ENCODE results near the gene PCDHA11. TPM values are rescaled to one million over a fixed set of nuclear protein-coding genes. Genes with fewer than 3 reads are reported as not detected.
"Not testable (repeated sequence)": the region's sequence is repeated elsewhere in the genome, so short reads cannot be mapped to it uniquely, and the experiment has no call there.

PCDHA11 gene
- total RNA-seq, 1 experiment from 2014 or later, result 0.27 TPM

DNA sequence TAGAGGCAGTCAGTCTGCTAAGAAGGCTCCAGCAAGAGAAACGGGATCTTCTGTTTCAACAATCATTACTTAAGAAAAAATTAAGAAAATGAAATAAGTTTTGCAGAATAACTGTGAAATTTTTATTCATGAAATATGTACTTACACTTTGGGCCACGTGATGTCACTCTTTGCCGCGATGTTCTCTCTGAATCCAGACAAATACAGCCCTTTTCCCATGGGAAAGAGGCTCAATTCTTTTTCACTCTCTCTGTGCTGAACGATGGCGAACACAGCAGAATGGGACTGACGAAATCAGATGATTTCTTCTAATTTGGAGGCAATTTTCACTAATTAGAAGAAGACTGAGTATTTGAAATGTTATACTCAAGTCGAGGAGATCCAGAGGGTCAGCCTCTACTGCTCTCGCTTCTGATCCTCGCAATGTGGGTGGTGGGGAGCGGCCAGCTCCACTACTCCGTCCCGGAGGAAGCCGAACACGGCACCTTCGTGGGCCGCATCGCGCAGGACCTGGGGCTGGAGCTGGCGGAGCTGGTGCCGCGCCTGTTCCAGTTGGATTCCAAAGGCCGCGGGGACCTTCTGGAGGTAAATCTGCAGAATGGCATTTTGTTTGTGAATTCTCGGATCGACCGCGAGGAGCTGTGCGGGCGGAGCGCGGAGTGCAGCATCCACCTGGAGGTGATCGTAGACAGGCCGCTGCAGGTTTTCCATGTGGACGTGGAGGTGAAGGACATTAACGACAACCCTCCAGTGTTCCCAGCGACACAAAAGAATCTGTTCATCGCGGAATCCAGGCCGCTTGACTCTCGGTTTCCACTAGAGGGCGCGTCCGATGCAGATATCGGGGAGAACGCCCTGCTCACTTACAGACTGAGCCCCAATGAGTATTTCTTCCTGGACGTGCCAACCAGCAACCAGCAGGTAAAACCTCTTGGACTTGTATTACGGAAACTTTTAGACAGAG, 20.3 kb upstream of the PCDHA11 start, which contains the start of gene PCDHA9:
PCDHA9 (plus strand) TSS at position 244 of the 964 bp plus-strand sequence; CDS start at position 358, 114 bp downstream.
- DNase-seq (ENCODE audit: low read depth), result not testable (repeated sequence)

GRCh38 chr5:140849831-140850634, 18.7 kb upstream of the PCDHA11 start:
- not testable (repeated sequence) for DNase-seq (ENCODE audit: low read depth)

GRCh38 chr5:140855772-140856674, 12.7 kb upstream of the PCDHA11 start, which contains the start of gene PCDHA10:
PCDHA10 (plus strand) TSS chr5:140855897; CDS start chr5:140856049, 152 bp downstream.
- DNase-seq (ENCODE audit: low read depth), result no peak

- DNase-seq (ENCODE audit: low read depth), result no peak
Measured at GRCh38 chr5:140857177-140857986, 11.4 kb upstream of the PCDHA11 start.

- no peak for DNase-seq (ENCODE audit: low read depth)
Measured at GRCh38 chr5:140857987-140858240, 10.8 kb upstream of the PCDHA11 start.

DNA sequence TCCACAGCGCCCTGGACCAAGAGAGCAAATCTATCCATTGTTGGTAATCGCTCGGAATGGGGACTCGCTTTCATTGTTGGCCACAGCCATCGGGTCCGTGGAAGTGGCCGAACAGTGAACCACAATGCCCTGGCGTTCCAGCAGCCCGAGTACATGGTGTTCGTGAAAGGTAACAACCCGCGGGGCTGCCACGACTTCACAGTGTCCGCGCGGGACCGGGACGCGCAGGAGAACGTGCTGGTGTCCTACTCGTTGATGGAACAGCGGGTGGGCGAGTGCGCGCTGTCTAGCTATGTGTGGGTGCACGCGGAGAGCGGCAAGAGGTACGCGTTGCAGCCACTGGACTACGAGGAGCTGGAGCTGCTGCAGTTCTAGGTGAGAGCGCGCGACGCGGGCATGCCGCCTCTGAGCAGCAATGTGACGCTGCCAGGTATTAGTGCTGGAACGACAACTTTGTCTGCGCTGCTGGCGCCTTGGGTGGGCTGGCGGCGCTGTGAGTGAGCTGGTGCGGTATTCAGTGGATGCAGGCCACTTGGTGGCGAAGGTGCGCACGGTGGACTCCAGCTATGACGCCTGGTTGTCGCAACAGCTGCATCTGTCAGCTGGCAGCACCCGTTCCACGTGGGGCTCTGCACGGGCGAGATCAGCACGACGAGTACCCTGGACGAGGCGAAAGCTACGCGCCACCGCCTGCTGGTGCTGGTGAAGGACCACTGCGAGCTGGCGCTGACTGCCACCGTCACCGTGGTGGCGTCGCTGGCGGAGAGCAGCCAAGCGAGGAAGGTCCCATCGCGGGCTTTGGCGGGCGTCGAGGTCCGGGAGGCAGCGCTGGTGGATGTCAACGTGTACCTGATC, 6.1 kb upstream of the PCDHA11 start:
- DNase-seq (ENCODE audit: low read depth), result no peak

DNA sequence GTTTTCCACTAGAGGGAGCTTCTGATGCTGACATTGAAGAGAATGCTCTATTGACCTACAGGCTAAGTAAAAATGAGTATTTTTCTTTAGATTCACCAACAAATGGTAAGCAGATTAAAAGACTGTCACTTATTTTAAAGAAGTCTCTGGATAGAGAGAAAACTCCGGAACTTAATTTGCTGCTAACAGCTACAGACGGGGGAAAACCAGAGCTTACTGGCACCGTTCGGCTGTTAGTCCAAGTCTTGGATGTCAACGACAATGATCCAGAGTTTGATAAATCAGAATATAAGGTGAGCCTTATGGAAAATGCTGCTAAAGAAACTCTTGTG, 764 bp downstream of the PCDHA11 start:
- no peak for DNase-seq (ENCODE audit: low read depth)

DNA sequence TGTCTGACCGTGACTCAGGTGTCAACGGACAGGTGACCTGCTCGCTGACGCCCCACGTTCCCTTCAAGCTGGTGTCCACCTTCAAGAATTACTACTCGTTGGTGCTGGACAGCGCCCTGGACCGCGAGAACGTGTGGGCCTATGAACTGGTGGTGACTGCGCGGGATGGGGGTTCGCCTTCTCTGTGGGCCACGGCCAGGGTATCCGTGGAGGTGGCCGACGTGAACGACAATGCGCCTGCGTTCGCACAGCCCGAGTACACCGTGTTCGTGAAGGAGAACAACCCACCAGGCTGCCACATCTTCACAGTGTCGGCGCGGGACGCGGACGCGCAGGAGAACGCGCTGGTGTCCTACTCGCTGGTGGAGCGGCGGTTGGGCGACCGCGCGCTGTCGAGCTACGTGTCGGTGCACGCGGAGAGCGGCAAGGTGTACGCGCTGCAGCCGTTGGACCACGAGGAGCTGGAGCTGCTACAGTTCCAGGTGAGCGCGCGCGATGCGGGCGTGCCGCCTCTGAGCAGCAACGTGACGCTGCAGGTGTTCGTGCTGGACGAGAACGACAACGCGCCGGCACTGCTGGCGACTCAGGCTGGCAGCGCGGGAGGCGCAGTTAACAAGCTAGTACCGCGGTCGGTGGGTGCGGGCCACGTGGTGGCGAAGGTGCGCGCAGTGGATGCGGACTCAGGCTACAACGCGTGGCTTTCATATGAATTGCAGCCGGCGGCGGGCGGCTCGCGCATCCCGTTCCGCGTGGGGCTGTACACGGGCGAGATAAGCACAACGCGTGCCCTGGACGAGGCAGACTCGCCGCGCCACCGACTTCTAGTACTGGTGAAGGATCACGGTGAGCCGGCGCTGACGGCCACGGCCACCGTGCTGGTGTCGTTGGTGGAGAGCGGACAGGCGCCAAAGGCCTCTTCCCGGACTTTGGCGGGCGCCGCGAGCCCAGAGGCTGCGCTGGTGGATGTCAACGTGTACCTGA, 1.8 kb downstream of the PCDHA11 start:
- no peak for DNase-seq (ENCODE audit: low read depth)

DNA sequence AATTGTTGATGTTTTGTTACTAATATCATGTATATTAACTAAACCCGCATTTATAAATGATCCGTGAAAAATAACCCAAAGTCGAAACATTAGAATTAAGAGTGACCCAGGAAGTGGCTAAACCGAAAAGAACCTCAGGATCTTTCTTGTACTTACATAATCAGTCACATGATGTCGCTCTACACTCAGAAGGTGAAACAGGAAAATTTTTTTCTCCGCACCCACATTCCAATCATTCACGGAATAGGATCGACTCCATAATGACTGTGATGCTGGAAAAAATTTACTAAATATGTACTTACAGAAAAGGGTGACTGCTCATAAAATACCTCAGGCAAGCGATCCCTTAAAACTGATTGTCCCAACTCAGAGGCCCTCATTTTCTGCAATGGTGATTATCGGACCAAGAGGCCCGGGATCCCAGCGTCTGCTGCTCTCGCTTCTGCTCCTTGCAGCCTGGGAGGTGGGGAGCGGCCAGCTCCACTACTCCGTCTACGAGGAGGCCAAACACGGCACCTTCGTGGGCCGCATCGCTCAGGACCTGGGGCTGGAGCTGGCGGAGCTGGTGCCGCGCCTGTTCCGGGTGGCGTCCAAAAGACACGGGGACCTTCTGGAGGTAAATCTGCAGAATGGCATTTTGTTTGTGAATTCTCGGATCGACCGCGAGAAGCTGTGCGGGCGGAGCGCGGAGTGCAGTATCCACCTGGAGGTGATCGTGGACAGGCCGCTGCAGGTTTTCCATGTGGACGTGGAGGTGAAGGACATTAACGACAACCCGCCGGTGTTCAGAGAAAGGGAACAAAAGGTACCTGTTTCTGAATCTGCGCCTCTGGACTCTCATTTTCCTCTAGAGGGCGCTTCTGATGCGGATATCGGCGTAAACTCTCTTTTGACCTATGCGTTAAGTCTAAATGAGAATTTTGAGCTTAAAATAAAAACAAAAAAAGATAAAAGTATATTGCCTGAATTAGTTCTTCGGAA, 6.6 kb downstream of the PCDHA11 start, which contains the start of gene PCDHA12:
PCDHA12 (plus strand) TSS at position 224 of the 981 bp plus-strand sequence; CDS start at position 389, 165 bp downstream.
- DNase-seq (ENCODE audit: low read depth), result no peak

DNA sequence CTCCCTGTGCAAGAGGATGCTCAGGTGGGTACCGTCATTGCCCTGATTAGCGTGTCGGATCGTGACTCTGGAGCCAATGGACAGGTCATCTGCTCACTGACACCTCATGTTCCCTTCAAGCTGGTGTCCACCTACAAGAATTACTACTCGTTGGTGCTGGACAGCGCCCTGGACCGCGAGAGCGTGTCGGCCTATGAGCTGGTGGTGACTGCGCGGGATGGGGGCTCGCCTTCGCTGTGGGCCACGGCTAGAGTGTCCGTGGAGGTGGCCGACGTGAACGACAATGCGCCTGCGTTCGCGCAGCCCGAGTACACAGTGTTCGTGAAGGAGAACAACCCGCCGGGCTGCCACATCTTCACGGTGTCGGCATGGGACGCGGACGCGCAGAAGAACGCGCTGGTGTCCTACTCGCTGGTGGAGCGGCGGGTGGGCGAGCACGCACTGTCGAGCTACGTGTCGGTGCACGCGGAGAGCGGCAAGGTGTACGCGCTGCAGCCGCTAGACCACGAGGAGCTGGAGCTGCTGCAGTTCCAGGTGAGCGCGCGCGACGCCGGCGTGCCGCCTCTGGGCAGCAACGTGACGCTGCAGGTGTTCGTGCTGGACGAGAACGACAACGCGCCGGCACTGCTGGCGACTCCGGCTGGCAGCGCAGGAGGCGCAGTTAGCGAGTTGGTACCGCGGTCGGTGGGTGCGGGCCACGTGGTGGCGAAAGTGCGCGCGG, 7.9 kb downstream of the PCDHA11 start:
- DNase-seq (ENCODE audit: low read depth), result not testable (repeated sequence)

- no peak for DNase-seq (ENCODE audit: low read depth)
Measured at GRCh38 chr5:140877262-140877581, 8.5 kb downstream of the PCDHA11 start.

DNA sequence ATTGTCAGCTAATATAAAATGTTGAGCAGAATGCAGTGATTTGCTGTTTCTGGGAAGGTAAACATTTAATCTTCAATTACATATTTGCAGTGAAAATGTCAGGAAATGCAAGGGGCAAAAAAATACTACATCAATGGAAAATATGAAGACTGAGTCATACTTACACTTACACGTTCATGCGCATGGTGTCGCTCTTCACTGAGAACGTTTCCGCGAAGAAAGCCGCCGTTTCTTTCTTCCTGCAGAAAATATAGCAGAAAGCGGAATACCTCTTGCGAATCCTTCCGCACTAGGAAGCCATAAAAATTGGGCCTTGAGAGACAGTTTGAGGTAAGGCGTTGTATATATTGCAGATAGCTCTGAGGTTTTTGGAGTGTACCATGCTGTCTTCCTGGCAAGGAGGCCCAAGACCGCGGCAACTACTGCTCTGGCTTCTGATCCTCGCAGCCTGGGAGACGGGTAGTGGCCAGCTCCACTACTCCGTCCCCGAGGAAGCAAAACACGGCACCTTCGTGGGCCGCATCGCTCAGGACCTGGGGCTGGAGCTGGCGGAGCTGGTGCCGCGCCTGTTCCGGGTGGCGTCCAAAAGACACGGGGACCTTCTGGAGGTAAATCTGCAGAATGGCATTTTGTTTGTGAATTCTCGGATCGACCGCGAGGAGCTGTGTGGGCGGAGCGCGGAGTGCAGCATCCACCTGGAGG, 13.3 kb downstream of the PCDHA11 start, which contains the start of gene PCDHA13:
PCDHA13 (plus strand) TSS at position 236 of the 702 bp plus-strand sequence; CDS start at position 381, 145 bp downstream.
- no peak for DNase-seq (ENCODE audit: low read depth)

GRCh38 chr5:140882591-140882899, 13.8 kb downstream of the PCDHA11 start:
- DNase-seq (ENCODE audit: low read depth), result no peak

DNA sequence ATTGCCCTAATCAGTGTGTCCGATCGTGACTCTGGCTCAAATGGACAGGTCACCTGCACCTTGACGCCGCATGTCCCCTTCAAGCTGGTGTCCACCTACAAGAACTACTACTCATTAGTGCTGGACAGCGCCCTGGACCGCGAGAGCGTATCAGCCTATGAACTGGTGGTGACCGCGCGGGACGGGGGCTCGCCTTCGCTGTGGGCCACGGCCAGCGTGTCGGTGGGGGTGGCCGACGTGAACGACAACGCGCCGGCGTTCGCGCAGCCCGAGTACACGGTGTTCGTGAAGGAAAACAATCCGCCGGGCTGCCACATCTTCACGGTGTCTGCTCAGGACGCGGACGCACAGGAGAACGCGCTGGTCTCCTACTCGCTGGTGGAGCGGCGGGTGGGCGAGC, 14.6 kb downstream of the PCDHA11 start:
- no peak for DNase-seq (ENCODE audit: low read depth)

- no peak for DNase-seq (ENCODE audit: low read depth)
Measured at GRCh38 chr5:140883927-140884697, 15.4 kb downstream of the PCDHA11 start.

Measured in M059J (cell line).